Measurements from ENCODE around the gene RNF186.

- TF ChIP-seq POLR2AphosphoS5 (IDR thresholded peaks at IDR 0.05) (no peak), POLR2A (IDR thresholded peaks at IDR 0.05) (no peak), EP300 (IDR thresholded peaks at IDR 0.05) (no peak)
- TF ChIP-seq, protein P1, sequence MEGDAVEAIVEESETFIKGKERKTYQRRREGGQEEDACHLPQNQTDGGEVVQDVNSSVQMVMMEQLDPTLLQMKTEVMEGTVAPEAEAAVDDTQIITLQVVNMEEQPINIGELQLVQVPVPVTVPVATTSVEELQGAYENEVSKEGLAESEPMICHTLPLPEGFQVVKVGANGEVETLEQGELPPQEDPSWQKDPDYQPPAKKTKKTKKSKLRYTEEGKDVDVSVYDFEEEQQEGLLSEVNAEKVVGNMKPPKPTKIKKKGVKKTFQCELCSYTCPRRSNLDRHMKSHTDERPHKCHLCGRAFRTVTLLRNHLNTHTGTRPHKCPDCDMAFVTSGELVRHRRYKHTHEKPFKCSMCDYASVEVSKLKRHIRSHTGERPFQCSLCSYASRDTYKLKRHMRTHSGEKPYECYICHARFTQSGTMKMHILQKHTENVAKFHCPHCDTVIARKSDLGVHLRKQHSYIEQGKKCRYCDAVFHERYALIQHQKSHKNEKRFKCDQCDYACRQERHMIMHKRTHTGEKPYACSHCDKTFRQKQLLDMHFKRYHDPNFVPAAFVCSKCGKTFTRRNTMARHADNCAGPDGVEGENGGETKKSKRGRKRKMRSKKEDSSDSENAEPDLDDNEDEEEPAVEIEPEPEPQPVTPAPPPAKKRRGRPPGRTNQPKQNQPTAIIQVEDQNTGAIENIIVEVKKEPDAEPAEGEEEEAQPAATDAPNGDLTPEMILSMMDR (IDR thresholded peaks at IDR 0.05): no peak
Observed at GRCh38 chr1:19770436-19771190, 44.5 kb downstream of the RNF186 start.

Data from upper lobe of left lung (tissue), 4 donors.